ENCODE measurements around the gene LMX1A.

Gene LMX1A

DNA sequence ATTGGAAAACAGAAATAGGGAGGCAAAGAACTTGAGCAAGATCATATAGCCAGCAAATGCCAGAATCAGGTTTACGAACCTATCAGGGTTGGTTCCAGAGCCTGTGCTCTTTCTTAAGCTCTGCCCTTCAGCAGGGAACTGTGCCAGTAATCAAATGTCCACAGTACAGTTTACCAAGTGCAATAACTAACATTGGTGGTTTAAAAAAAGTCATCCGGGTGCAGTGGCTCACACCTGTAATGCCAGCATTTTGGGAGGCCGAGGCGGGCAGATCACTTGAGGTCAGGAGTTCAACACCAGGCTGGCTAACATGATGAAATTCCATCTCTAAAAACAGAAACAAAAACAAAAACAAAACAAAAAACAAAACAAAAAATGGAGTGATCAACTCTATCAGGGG is 182.7 kb downstream of the LMX1A start:
- DNase-seq (ENCODE audit: low read depth in 1 of 2, low spot score in 1 of 2), result no peak
- H3K27me3 ChIP-seq (ENCODE audit: insufficient read depth, poor library complexity, severe bottlenecking), result no peaks in the 10 kb centered on the region
- H3K27ac ChIP-seq (replicated peaks), result no peak overlapping the region
- TF ChIP-seq, protein P1, sequence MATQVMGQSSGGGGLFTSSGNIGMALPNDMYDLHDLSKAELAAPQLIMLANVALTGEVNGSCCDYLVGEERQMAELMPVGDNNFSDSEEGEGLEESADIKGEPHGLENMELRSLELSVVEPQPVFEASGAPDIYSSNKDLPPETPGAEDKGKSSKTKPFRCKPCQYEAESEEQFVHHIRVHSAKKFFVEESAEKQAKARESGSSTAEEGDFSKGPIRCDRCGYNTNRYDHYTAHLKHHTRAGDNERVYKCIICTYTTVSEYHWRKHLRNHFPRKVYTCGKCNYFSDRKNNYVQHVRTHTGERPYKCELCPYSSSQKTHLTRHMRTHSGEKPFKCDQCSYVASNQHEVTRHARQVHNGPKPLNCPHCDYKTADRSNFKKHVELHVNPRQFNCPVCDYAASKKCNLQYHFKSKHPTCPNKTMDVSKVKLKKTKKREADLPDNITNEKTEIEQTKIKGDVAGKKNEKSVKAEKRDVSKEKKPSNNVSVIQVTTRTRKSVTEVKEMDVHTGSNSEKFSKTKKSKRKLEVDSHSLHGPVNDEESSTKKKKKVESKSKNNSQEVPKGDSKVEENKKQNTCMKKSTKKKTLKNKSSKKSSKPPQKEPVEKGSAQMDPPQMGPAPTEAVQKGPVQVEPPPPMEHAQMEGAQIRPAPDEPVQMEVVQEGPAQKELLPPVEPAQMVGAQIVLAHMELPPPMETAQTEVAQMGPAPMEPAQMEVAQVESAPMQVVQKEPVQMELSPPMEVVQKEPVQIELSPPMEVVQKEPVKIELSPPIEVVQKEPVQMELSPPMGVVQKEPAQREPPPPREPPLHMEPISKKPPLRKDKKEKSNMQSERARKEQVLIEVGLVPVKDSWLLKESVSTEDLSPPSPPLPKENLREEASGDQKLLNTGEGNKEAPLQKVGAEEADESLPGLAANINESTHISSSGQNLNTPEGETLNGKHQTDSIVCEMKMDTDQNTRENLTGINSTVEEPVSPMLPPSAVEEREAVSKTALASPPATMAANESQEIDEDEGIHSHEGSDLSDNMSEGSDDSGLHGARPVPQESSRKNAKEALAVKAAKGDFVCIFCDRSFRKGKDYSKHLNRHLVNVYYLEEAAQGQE (IDR thresholded peaks at IDR 0.05; ENCODE audit: insufficient replicate concordance, low read depth), result no peak
- TF ChIP-seq, protein P2, sequence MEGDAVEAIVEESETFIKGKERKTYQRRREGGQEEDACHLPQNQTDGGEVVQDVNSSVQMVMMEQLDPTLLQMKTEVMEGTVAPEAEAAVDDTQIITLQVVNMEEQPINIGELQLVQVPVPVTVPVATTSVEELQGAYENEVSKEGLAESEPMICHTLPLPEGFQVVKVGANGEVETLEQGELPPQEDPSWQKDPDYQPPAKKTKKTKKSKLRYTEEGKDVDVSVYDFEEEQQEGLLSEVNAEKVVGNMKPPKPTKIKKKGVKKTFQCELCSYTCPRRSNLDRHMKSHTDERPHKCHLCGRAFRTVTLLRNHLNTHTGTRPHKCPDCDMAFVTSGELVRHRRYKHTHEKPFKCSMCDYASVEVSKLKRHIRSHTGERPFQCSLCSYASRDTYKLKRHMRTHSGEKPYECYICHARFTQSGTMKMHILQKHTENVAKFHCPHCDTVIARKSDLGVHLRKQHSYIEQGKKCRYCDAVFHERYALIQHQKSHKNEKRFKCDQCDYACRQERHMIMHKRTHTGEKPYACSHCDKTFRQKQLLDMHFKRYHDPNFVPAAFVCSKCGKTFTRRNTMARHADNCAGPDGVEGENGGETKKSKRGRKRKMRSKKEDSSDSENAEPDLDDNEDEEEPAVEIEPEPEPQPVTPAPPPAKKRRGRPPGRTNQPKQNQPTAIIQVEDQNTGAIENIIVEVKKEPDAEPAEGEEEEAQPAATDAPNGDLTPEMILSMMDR (IDR thresholded peaks at IDR 0.05; ENCODE audit: insufficient read depth, low read length), result no peak
- no peak for TF ChIP-seq GABPA (IDR thresholded peaks at IDR 0.05; ENCODE audit: low read depth)
- TF ChIP-seq POLR2AphosphoS5 (IDR thresholded peaks at IDR 0.05; ENCODE audit: low read depth), result no peak
- no peak for TF ChIP-seq SPI1 (IDR thresholded peaks at IDR 0.05; ENCODE audit: borderline replicate concordance, low read depth)
- no peak overlapping the region for H3K4me3 ChIP-seq (replicated peaks; ENCODE audit: insufficient read depth, low read length)

DNA sequence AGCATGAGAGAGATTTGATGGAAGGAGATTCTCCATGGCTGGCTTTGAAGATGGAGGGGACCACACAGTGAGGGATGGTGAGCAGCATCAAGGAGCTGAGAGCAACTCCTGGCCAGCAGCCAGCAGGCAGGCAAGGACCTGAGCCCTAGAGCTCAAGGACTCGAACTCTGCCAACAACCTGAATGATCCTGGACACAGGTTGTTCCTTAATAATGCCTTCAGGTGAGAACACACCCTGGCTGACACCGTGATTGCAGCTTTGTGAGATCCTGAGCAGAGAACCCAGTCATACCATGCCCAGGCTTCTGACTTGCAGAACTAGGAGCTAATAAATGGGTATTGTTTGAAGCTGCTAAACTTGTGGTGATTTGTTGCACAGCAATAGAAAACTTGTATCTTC is 183.1 kb downstream of the LMX1A start:
- Histone ChIP-seq H3K4me3 (replicated peaks; ENCODE audit: insufficient read depth, low read length) (no peak overlapping the region), H3K27ac (replicated peaks) (no peak overlapping the region), H3K27me3 (ENCODE audit: insufficient read depth, poor library complexity, severe bottlenecking) (no peaks in the 10 kb centered on the region)
- TF ChIP-seq, protein P1 (IDR thresholded peaks at IDR 0.05; ENCODE audit: insufficient replicate concordance, low read depth), result no peak
- no peak for TF ChIP-seq SPI1 (IDR thresholded peaks at IDR 0.05; ENCODE audit: borderline replicate concordance, low read depth)
- TF ChIP-seq POLR2AphosphoS5 (IDR thresholded peaks at IDR 0.05; ENCODE audit: low read depth), result no peak
- TF ChIP-seq GABPA (IDR thresholded peaks at IDR 0.05; ENCODE audit: low read depth), result no peak
- TF ChIP-seq, protein P2 (IDR thresholded peaks at IDR 0.05; ENCODE audit: insufficient read depth, low read length), result no peak
- no peak for DNase-seq (ENCODE audit: low read depth in 1 of 2, low spot score in 1 of 2)

DNA sequence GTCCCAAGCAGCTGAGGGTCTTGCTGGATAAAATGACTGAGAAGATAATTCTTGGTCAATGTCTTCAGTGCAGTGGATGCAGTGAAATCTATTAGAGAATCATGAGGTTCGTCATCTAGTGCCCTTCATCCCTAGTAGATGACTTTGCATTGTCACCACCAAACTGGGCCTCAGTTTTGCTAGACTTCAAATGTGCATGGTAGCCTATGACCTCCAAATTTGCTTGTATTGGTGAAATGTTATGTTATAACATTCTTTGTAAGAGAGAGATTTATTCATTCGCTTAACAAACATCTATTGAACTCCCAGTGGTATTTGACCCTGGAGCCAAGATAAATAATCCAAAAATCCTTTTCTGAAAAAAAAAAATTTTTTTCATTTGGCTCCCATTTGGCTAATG is 183.8 kb downstream of the LMX1A start:
- DNase-seq (ENCODE audit: low read depth in 1 of 2, low spot score in 1 of 2), result no peak
- Histone ChIP-seq H3K27me3 (ENCODE audit: insufficient read depth, poor library complexity, severe bottlenecking) (no peaks in the 10 kb centered on the region), H3K4me3 (replicated peaks; ENCODE audit: insufficient read depth, low read length) (no peak overlapping the region), H3K27ac (replicated peaks) (no peak overlapping the region)
- TF ChIP-seq, protein P2 (IDR thresholded peaks at IDR 0.05; ENCODE audit: insufficient read depth, low read length), result no peak
- TF ChIP-seq, protein P1 (IDR thresholded peaks at IDR 0.05; ENCODE audit: insufficient replicate concordance, low read depth), result no peak
- no peak for TF ChIP-seq SPI1 (IDR thresholded peaks at IDR 0.05; ENCODE audit: borderline replicate concordance, low read depth)
- TF ChIP-seq GABPA (IDR thresholded peaks at IDR 0.05; ENCODE audit: low read depth), result no peak
- no peak for TF ChIP-seq POLR2AphosphoS5 (IDR thresholded peaks at IDR 0.05; ENCODE audit: low read depth)
